Thyroid gland (tissue), 4 donors: ENCODE measurements around the gene IRS2. TPM values are rescaled to one million over a fixed set of nuclear protein-coding genes. Genes with fewer than 3 reads are reported as not detected.

Experiments
- DNase-seq, 2 donors: peaks; one replicate each; pipeline ENCODE4 v3.0.0-alpha.2; 2019
- H3K27ac ChIP-seq, 3 donors: fragments of 200-600 bp; sonication (generic); 1 replicate in 2 of 3; 2 replicates in 1 of 3; pipeline ENCODE4 v1.5.1; 2016 to 2019; ENCODE audit warnings: mild to moderate bottlenecking in 1 of 3, moderate library complexity in 1 of 3
- H3K27me3 ChIP-seq: fragments of 200-600 bp; sonication (generic); one replicate; pipeline ENCODE4 v1.5.1; 2019
- H3K36me3 ChIP-seq, 2 donors: fragments of 200-600 bp; sonication (generic); one replicate each; pipeline ENCODE4 v1.5.1; 2016 to 2019
- H3K4me1 ChIP-seq, 2 donors: fragments of 200-600 bp; sonication (generic); one replicate each; pipeline ENCODE4 v1.5.1; 2017 to 2019
- H3K4me3 ChIP-seq, 3 donors: fragments of 200-600 bp; sonication (generic); replicated peaks in 1 of 3; 1 replicate in 2 of 3; 2 replicates in 1 of 3; pipeline ENCODE4 v1.5.1; 2016; ENCODE audit warnings: mild to moderate bottlenecking in 1 of 3
- H3K9me3 ChIP-seq: fragments of 200-600 bp; sonication (generic); one replicate; pipeline ENCODE4 v1.5.1; 2017
- CTCF ChIP-seq, 6 experiments: fragments of 200-600 bp in 3 of 6; fragments of 450-650 bp in 3 of 6; sonication (generic) in 3 of 6; IDR thresholded peaks; one replicate each; pipeline ENCODE4 v1.5.1; 2016 to 2019; ENCODE audit warnings: antibody characterized with exemption in 6 of 6, mild to moderate bottlenecking in 2 of 6, inconsistent platforms in 1 of 6, moderate library complexity in 1 of 6
- POLR2A ChIP-seq, 2 donors: fragments of 450-650 bp; IDR thresholded peaks; one replicate each; pipeline ENCODE4 v1.6.1; 2017; ENCODE audit warnings: antibody characterized with exemption in 2 of 2, mild to moderate bottlenecking in 2 of 2, moderate library complexity in 1 of 2
- WGBS, 2 donors: methylation state at CpG; one replicate each; pipeline ENCODE4 v1.1.5; 2017; 5-methylcytosine and 5-hydroxymethylcytosine counted together
- intact Hi-C: fragments of 100-400 bp; cut with DNase I; formaldehyde crosslinking; loops from one replicate; pipeline ENCODE4 v1.15.1; 2023
- total RNA-seq, 4 donors: library from RNA; depleted of rRNA; stranded (reverse); fragments of >200 nt; gene quantifications; one replicate each; pipeline ENCODE4 v1.2.3, GENCODE V29; 2016

The IRS2 gene
- total RNA-seq, 4 donors from 2014 or later: 12.9 to 29.1 (median 17.6) TPM

- Histone ChIP-seq H3K36me3 (no peaks in the 10 kb centered on the region), H3K27me3 (no peaks in the 10 kb centered on the region), H3K4me1 (no peaks in the 10 kb centered on the region), H3K4me3 (no peak overlapping the region), H3K9me3 (no peaks in the 10 kb centered on the region), H3K27ac (no peak overlapping the region)
- TF ChIP-seq CTCF (IDR thresholded peaks at IDR 0.05): no peak
- TF ChIP-seq POLR2A (IDR thresholded peaks at IDR 0.05): no peak
- intact Hi-C loops: no loop called here
- WGBS, 2 donors: 83 to 84% methylated on average over 14 of the region's 14 CpGs
- no peak for DNase-seq
Observed at GRCh38 chr13:109809216-109809932, 23.0 kb upstream of the IRS2 start.

GRCh38 chr13:109807345-109807744 is 21.0 kb upstream of the IRS2 start:
- 92% methylated on average over 3 of the region's 3 CpGs for WGBS, 2 donors
- no peak overlapping the region for H3K27ac ChIP-seq
- intact Hi-C loops: no loop called here

GRCh38 chr13:109804654-109805053 is 18.3 kb upstream of the IRS2 start:
- H3K27me3 ChIP-seq: no peaks in the 10 kb centered on the region
- no peaks in the 10 kb centered on the region for H3K9me3 ChIP-seq
- H3K27ac ChIP-seq: no peak overlapping the region
- no peaks in the 10 kb centered on the region for H3K36me3 ChIP-seq
- no peak for DNase-seq
- TF ChIP-seq POLR2A (IDR thresholded peaks at IDR 0.05) (no peak), CTCF (IDR thresholded peaks at IDR 0.05) (no peak)
- intact Hi-C loops: no loop called here
- H3K4me3 ChIP-seq: no peak overlapping the region
- H3K4me1 ChIP-seq: no peaks in the 10 kb centered on the region
- WGBS, 2 donors: 84 to 85% methylated on average over 9 of the region's 9 CpGs

More at GRCh38 chr13:109807345-109807744, 21.0 kb upstream of the IRS2 start:
- Histone ChIP-seq H3K9me3 (no peaks in the 10 kb centered on the region), H3K27me3 (no peaks in the 10 kb centered on the region), H3K4me1 (no peaks in the 10 kb centered on the region), H3K4me3 (no peak overlapping the region), H3K36me3 (no peaks in the 10 kb centered on the region)
- TF ChIP-seq CTCF (IDR thresholded peaks at IDR 0.05) (no peak), POLR2A (IDR thresholded peaks at IDR 0.05) (no peak)
- no peak for DNase-seq

DNA sequence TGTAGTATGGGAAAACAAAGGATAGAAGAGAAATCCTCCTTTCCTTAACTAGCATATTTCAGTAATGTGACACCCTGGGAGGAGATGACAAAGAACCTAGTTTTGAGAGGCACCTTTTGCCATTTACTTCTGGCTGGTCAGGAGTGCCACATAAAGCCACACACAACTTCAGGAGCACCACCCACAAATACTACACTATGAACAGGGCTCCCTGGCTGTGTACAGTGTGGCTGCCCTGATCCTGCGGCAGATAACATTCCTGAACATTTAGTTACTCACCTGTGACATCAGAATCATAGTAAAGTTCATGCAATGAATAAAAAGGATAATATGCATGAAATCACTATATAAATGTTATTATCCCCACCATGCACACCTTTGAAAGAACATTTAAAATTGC is 17.4 kb upstream of the IRS2 start:
- no peaks in the 10 kb centered on the region for H3K9me3 ChIP-seq
- 48 to 81% methylated on average over 1 of the region's 1 CpG for WGBS, 2 donors
- H3K27ac ChIP-seq: no peak overlapping the region
- H3K36me3 ChIP-seq: no peaks in the 10 kb centered on the region
- no peak for TF ChIP-seq CTCF (IDR thresholded peaks at IDR 0.05)
- TF ChIP-seq POLR2A (IDR thresholded peaks at IDR 0.05): no peak
- intact Hi-C loops: no loop called here
- no peak for DNase-seq
- no peaks in the 10 kb centered on the region for H3K27me3 ChIP-seq
- H3K4me1 ChIP-seq: no peaks in the 10 kb centered on the region
- H3K4me3 ChIP-seq: no peak overlapping the region

DNA sequence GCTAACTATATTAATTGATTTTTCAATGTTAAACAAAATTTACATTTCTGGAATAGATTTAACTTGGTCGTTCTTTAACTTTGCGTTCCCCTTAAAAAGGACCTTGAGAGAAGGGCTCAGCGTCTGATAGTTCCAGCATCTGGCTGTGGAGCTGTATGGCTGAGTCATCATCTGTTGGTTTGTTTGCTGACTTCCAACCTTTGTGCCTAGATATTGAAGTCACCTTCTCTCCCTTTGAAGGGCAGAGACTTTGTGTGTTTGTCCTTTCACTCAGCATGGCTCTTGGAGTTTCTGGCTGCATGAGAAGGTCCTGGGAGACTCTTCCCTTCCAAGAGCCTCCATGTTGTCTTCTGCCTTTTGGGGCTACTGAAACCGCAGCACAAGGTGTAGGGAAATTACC is 16.6 kb upstream of the IRS2 start:
- no peaks in the 10 kb centered on the region for H3K9me3 ChIP-seq
- H3K4me1 ChIP-seq: no peaks in the 10 kb centered on the region
- H3K4me3 ChIP-seq: no peak overlapping the region
- H3K36me3 ChIP-seq: no peaks in the 10 kb centered on the region
- no peak overlapping the region for H3K27ac ChIP-seq
- intact Hi-C loops: no loop called here
- no peak for DNase-seq
- TF ChIP-seq CTCF (IDR thresholded peaks at IDR 0.05) (no peak), POLR2A (IDR thresholded peaks at IDR 0.05) (no peak)
- WGBS, 2 donors: 95 to 96% methylated on average over 4 of the region's 4 CpGs
- H3K27me3 ChIP-seq: no peaks in the 10 kb centered on the region
